SKM-1 treated with dmso at 0.1 percent for 144 hours (cell line): ENCODE data around the gene NOXO1.

Experiments
- DNase-seq: peaks from one replicate; lab custom pipeline; 2025; ENCODE audit not compliant: unreplicated experiment; lab: John Stamatoyannopoulos, UW

The NOXO1 gene

DNA sequence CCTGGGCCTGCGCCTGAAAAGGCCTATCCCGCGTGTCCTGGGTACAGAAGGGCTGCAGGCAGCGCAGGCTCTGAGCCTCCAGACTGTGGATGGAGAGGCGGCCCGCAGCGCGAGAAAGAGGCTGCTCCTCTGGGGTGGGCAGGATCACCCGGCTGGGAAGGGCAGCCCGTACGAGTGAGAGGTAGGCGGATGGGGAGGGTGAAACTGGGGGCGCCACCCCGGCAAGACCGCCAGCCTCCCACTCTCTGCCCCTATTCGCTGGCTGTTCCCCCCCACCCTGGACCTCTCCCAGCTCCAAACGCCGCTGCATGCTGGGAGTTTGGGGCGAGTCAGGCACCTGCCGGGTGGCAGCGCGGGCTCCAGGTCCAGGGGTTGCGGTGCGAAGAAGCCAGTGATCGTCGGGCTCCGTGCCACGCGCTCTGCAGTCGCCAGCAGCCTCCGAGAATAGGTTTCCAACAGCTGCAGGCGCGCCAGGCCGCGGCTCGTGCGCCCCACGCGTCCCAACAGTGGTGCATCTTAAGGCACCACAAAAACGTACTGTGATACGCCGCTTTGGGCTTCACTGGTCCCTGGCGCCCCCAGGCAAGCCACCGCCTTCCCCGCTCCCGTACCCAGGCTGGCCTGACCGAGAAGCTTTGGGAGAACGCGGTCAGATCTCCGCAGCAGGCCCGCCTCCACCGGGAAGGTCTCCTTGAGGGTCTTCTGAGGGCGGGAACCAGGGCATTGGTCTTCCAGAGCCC is 1.1 kb downstream of the NOXO1 start:
- no peak for DNase-seq

DNA sequence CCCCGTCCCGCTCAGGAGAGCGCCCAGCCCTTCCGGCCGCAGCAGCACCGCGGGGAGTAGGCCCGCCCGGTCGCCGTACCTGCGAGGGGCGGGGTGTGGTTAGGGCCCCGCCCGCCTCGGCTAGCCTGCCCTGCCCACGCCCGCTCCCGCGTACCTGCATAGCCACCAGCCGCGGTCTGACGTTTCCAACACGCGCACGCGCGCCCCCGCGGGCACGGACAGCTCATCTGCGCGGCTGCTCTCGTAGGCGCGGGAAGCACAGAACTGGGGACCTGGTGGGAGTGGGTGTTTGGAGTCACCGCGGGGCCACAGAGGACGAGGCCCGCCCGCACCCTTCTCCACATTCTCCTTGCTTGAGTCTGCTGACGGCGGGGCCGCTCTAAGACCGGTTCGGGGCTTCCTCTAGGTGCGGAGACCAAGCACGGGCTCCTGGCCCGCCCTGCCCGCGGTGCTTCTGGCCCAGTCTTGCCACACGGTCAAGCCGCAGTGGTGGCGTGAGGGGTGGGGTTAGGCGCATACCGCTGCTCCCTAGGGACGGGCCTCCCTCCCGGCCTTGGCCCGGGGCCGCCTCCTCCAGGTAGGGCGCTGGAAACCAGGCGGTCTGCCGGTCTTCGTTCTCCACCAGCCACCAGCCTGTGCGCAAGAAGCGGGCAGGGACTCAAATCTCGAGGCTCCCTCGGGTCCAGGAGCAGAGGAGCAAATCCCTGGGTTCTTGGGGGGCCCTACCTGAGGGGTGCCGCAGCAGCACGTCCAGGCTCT is 1.8 kb downstream of the NOXO1 start:
- DNase-seq, result no peak

DNA sequence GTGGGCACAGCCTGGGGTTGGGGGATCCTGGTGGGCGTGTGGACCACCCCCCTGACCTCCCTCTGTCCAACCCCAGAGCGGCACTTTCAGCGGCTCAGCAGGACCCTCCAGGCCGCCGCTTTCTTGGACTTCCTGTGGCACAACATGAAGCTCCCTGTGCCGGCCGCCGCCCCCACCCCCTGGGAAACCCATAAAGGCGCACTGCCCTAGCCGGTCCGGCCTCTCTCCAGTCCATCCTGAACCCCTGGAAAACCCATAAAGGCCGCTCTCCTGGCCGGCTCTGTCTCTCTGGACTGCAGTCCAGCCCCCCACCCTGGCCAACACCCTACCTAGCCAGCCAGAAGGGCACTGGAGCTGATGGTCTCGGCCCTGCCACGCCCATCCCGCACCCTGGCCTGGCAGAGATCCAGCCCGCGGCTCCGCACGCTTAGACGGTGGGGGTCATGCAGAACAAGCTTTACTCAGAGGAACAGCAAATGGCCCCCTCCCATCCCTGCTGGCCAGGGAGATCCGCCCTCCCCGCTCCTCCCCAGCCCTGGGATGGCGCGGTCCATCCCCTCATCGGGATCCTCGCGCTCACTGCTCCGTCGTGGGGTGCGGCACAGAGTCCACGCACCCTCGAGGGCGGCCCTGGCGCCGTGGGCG is 2.7 kb downstream of the NOXO1 start:
- DNase-seq, result no peak

DNA sequence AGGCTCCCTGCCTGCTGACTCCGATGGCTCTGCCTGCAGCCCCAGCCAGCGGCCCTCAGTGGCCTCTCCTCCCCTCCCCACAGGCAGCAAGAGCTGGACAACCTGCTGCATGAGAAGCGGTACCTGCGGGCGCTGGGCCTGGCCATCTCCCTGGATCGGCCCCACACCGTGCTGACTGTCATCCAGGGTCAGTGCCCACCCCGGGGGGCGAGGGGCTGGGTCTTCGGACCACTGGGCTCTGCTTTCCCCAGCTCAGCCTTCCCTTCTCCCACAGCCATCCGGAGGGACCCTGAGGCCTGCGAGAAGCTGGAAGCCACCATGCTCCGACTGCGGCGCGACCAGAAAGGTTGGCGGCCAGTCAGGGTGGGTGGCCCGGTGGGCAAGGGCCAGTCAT is 3.4 kb downstream of the NOXO1 start:
- DNase-seq, result no peak

DNA sequence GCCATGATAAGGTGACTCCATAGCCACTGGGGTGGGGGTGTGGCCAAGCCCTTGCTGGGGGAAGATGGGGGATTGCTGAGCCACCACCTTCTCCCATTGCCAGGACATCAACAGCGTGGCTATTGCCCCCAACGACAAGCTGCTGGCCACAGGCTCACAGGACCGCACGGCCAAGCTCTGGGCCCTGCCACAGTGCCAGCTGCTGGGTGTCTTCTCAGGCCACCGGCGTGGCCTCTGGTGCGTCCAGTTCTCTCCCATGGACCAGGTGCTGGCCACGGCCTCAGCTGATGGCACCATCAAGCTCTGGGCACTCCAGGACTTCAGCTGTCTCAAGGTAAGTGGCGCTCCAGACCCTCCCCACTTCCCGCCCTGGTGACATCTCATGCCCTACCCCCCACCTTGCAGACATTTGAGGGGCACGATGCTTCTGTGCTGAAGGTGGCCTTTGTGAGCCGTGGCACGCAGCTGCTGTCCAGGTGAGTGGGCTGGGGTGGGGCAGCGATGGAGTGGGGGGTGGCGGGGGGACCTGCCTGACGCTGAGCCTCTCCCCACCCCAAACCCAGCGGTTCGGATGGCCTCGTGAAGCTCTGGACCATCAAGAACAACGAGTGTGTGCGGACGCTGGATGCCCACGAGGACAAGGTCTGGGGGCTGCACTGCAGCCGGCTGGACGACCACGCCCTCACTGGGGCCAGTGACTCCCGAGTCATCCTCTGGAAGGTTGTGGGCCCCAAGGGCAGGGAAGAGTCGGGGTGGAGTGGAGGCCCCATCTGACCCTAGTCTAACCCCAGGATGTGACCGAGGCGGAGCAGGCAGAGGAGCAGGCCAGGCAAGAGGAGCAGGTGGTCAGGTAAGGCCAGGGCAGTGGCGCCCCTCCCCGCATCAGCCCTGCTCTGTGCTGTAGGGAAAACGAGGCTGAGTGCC is 4.1 kb downstream of the NOXO1 start:
- DNase-seq, result no peak

DNA sequence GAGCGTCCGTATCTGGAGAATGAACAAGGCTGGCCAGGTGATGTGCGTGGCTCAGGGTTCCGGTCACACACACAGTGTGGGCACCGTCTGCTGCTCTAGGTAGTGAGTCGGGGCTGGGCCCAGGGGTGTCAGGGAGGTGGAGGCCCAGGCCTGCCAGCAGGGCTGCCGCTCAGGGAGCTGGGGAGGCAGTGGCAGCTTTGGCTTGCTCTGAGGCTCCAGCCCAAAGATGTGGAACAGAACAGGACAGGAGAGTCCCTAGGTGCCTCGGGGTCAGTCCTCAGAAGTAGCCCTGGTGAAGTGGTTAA is 5.1 kb downstream of the NOXO1 start:
- DNase-seq, result no peak

DNA sequence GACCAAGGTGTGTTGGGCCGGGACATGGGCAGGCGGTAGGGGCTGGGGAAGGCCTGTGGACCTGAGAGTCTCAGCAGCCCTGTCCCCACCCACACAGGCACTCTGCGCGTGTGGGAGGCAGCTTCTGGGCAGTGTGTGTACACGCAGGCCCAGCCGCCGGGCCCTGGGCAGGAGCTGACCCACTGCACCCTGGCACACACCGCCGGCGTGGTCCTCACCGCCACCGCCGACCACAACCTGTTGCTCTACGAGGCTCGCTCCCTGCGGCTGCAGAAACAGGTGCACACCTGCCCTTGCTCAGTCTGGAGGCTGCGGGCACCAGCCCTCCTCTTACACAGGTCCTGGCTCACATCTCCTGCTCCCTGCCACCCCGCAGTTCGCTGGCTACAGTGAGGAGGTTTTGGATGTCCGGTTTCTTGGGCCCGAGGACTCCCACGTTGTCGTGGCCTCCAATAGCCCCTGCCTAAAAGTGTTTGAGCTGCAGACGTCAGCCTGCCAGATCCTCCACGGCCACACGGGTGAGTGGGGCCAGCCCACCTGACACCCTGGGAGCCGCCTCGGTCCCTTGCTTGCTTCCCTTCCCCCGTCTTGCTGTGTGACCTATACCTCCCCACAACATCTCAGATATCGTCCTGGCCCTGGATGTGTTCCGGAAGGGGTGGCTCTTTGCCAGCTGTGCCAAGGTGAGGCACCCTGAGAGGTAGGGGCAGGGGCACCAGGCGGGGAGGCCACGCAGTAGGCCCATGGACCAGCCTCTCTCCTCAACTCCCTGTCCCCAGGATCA is 5.6 kb downstream of the NOXO1 start:
- no peak for DNase-seq

DNA sequence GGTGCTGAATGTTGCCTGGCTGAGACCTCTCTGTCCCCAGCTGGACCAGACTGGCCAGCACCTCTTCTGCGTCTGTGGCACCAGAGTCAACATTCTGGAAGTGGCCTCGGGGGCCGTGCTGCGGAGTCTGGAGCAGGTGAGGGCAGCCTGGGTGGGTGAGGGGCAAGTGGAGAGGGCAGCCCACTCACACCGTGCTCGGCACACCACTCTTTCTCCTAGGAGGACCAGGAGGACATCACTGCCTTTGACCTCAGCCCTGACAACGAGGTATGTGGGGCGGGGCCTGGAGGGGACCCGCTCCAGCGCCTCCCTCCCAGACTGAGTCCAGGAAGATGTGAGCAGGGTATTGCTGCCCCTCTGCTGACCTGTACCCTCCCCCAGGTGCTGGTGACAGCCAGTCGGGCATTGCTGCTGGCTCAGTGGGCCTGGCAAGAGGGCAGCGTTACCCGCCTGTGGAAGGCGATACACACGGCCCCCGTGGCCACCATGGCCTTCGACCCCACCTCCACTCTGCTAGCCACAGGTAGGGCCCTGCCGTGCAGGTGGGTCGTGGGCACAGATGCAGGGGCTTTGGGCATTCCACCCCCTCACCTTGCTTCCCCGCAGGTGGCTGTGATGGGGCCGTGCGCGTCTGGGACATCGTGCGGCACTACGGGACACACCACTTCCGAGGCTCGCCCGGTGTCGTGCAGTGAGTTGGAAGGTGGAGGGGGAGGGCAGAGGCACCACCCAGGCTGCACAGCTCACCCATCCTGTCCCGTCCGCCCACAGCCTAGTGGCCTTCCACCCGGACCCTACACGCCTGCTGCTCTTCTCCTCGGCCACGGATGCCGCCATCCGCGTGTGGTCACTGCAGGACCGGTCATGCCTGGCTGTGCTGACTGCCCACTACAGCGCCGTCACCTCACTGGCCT is 6.9 kb downstream of the NOXO1 start:
- DNase-seq, result no peak

DNA sequence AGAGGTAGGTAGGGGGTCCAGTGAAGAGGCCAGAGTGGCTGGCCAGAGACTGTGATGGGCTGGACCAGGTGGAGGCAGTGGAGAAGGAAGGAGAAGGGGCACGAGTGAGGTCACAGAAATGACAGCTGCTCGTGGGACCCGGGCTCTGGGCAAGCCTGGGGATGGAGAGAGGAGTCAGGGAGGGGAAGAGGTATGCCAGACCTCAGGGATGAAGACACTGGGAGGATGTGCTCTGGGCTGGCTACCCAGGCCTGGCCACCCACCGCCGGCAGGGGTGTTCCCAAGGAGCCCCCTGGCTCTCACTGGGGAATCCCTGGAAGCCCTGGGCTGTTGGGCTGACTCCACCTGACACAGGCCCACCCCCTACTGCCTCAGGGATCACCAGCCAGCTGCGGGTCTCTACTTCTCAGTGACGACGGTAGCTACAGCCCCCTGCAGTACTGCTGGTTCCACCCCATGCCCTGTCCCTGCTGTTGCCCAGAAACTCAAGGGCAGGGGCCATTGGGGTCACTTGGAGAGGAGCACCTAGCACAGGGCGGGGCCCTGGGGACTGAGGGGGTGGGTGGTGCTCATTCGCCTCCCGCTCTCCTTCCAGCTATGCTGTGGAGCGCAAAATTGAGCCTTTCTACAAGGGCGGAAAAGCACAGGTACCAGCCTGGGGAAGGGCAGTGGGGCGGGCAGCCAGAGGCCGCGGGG is 7.7 kb downstream of the NOXO1 start:
- no peak for DNase-seq

DNA sequence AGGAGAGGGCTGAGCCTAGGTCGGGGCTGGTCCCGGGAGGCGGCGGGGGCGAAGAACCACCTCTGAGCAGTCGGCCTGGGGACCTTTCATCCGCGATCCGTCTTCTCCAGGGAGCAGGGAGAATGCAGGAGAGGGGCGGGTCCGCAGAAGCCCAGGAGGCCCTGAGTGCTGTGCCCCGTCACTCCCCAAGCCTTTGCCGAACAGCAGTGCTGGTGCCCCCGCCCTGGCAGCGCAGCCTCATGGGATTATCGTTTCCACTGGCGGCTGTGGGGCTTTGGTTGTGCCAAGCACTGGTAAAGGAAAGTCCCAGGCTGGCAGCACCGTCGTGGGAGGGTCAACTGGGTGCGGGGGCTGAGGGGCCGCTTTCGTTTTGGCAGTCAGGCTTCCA is 8.8 kb downstream of the NOXO1 start:
- no peak for DNase-seq

DNA sequence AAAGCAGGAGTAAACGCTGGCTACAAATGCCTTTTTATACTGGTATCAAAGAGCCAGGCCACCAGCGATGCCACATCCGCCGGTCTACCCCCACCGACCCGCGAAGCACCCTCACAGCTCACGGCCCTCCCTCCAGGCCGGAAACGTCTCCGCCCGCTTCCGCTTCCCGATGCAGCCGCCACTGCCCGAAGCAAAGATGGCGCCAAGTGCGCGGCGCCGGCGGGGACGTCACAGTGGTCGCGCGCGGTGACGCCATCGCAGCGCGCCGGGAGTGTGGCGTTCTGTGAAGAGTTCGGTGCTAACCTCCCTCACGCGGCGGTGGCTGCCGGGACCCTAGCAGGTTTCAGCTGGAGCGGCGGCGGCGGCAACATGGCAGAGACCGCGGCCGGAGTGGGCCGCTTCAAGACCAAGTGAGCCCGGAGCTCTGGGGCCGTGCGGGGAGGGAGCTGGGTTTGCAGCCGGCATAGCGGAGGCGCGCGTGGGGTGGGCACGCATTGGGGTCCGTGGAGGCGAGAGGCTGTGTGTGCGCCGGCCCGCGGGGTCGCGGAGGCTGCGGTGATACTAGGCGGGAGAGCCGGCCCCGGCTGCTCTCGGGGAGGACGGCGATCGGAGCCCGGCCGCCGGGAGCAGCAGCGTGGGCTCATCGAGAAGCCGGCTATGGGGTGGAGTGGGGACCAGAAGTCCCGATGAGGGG is 9.3 kb downstream of the NOXO1 start, which contains the start of gene TBL3:
TBL3 (plus strand) TSS at position 258 of the 694 bp plus-strand sequence; CDS start at position 370, 112 bp downstream.
- DNase-seq, result peak; percentile 87

DNA sequence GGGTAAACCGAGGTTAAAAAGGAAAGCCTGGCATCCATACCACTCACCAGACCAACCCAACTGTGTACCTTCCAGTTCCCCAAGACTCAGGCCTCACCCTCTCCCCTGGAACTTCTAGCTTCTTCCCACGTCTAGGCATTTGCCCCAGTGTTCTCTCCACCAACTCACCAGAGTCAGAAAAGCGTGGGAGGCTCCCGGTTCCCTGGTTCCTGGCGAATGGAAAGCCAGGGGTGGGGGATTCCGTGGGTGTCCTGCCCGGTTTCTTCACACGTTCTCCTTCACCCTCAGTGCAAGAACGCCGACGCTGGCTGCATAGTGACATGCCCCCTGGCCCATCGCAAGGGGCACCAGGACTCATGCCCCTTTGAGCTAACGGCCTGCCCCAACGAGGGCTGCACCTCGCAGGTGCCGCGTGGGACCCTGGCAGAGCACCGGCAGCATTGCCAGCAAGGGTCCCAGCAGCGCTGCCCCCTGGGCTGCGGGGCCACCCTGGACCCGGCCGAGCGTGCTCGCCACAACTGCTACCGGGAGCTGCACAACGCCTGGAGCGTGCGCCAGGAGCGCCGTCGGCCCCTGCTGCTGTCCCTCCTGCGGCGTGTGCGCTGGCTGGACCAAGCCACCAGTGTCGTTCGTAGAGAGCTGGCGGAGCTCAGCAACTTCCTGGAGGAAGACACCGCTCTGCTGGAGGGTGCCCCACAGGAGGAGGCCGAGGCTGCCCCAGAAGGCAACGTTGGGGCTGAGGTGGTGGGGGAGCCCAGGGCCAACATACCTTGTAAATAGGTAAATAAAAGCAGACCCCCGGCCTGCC is 12.9 kb downstream of the NOXO1 start:
- no peak for DNase-seq

DNA sequence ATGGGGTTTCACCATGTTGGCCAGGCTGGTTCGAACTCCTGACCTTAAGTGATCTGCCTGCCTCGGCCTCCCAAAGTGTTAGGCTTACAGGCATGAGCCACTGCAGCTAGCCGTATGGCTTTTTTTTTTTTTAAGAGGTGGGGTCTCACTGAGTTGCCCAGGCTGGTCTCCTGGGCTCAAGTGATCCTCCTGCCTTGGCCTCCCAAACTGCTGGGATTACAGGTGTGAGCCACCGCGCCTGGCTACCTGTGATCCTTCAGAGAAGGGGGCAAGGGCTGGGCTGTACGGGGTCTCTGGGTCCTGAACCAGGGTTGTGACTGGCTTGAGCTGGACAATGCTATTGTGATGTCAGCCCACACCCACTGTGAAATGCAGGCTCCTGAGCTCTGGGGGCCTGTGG is 14.8 kb downstream of the NOXO1 start, which contains the start of gene RNF151:
RNF151 (plus strand) TSS at position 397 of the 400 bp plus-strand sequence. CDS start 26 bp downstream, outside the sequence.
- no peak for DNase-seq

DNA sequence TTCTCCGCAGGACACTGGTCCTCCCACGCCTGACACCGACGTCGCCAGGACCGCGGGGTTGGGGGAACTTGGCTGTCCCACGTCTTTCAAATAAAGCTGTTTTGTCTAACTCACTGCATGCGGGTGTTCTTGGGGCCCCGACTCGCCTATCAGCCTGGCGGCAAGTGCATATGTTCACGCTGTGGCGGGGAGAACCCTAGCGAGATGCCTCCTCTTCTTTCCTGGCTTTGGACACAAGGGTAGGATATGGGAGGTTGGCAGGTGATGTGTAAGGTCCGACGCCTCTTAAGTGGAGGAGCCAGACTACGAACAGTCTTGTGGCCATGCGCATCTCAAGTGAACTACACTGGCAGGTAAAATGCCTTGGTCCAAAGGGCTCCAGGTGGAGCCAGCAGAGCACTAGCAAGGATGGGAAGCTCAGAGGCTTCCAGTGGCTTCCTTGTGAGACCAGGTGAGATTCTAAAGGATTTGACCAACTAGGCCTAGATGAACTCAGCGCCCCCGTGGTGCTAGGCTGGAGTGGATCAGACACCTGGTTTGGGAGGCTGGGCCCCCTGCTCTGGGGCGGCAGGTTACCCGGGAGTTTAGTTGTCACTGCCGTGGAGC is 15.8 kb downstream of the NOXO1 start:
- DNase-seq, result no peak

DNA sequence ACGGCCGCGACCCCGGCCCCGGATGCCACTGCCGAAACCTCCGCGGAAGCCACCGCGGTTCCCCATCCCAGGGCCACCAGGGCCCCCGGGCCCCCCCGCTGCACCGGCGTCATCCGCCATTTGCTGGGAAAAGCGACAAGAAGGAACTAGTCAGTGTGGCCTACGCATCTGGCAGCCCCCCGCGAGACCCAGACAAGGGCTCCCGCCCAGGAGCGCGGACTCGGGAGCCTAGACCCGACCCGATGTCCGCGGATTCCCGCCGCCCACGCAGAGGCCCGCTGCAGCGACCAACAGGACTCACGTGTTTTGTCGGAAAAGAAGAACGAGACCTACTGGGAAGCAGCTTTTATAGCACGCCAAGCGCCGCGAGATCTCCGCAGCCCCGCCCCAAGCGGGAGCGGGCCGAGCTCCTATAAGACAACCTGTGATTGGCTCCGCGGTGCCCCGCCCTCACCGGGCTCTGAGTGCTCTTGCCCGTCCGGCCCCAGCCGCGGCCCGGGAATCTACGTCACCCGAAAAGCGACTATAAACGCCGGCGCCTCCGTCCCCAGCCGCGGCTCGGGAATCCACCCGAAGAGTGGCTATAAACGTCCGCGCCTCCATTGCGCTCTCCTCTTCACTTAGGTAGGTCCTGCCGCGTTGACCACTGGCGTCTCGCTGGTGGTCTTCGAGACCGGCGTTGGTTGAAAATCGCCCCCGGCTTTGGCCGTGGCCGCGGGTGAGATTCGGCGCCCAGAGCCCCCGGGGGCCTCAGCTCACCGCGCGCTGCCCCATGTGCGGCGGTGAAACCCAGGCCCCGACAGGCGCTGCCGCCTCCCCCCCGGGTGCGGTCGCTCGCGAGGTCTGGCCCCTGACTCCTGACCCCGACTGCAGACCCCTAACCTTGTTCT is 16.5 kb downstream of the NOXO1 start, which contains the start of gene RPS2:
RPS2 (minus strand) TSS at position 321 of the 890 bp plus-strand sequence; CDS start at position 120, 201 bp downstream.
- peak; percentile 98 for DNase-seq
